ENCODE data around the gene CLASRP. TPM values are rescaled to one million over a fixed set of nuclear protein-coding genes. Genes with fewer than 3 reads are reported as not detected.
A peak's percentile ranks its signal among the peaks of the same experiment; 100 is the strongest.

CLASRP gene
- total RNA-seq, 3 donors from 2014 or later = 49.9 to 80.3 (median 57.0) TPM

- no peak for TF ChIP-seq CTCF (IDR thresholded peaks at IDR 0.05)
- no peak for TF ChIP-seq POLR2AphosphoS5 (IDR thresholded peaks at IDR 0.05)
- TF ChIP-seq POLR2A (IDR thresholded peaks at IDR 0.05) = no peak
- DNase-seq (ENCODE audit: low spot score in 2 of 2) = no peak
- H3K4me3 ChIP-seq = no peak overlapping the region
- H3K36me3 ChIP-seq = no peaks in the 10 kb centered on the region
- no peaks in the 10 kb centered on the region for H3K27me3 ChIP-seq
- H3K4me1 ChIP-seq = peaks cover 0 to 19% of the 10 kb centered on the region in 2 donors
- H3K9me3 ChIP-seq = no peaks in the 10 kb centered on the region
- H3K27ac ChIP-seq = peak overlapping the region in 1 of 2 donors; percentile 3
- intact Hi-C loops (cut with DNase I; ENCODE audit: low total_unique reads) = no loop called here
These were observed 7.0 kb downstream of the CLASRP start for GRCh38 chr19:45045671-45046353.

GRCh38 chr19:45046355-45046754, 7.5 kb downstream of the CLASRP start:
- Histone ChIP-seq H3K4me1 (peaks cover 0 to 17% of the 10 kb centered on the region in 2 donors), H3K9me3 (no peaks in the 10 kb centered on the region), H3K27ac (no peak overlapping the region), H3K36me3 (no peaks in the 10 kb centered on the region), H3K27me3 (no peaks in the 10 kb centered on the region), H3K4me3 (no peak overlapping the region)
- intact Hi-C loops (cut with DNase I; ENCODE audit: low total_unique reads) = no loop called here
- no peak for DNase-seq (ENCODE audit: low spot score in 2 of 2)
- TF ChIP-seq POLR2A (IDR thresholded peaks at IDR 0.05) = no peak
- no peak for TF ChIP-seq POLR2AphosphoS5 (IDR thresholded peaks at IDR 0.05)
- no peak for TF ChIP-seq CTCF (IDR thresholded peaks at IDR 0.05)

- Histone ChIP-seq H3K4me3 (no peak overlapping the region), H3K9me3 (no peaks in the 10 kb centered on the region), H3K4me1 (peaks cover 0 to 12% of the 10 kb centered on the region in 2 donors), H3K27ac (no peak overlapping the region), H3K36me3 (no peaks in the 10 kb centered on the region), H3K27me3 (no peaks in the 10 kb centered on the region)
- TF ChIP-seq POLR2AphosphoS5 (IDR thresholded peaks at IDR 0.05) (no peak), CTCF (IDR thresholded peaks at IDR 0.05) (no peak)
- intact Hi-C loops (cut with DNase I; ENCODE audit: low total_unique reads) = no loop called here
- DNase-seq (ENCODE audit: low spot score in 2 of 2) = no peak
These were observed 8.4 kb downstream of the CLASRP start for GRCh38 chr19:45047188-45047797.

GRCh38 chr19:45049073-45049736, 10.4 kb downstream of the CLASRP start:
- Histone ChIP-seq H3K4me1 (peaks cover 0 to 12% of the 10 kb centered on the region in 2 donors), H3K4me3 (no peak overlapping the region), H3K9me3 (no peaks in the 10 kb centered on the region), H3K36me3 (peaks cover 4% of the 10 kb centered on the region), H3K27ac (peak overlapping the region; percentile 17 to 48), H3K27me3 (no peaks in the 10 kb centered on the region)
- intact Hi-C loops (cut with DNase I; ENCODE audit: low total_unique reads) = no loop called here
- DNase-seq (ENCODE audit: low spot score in 2 of 2) = peak in 1 of 2 donors; percentile 67
- TF ChIP-seq POLR2A (IDR thresholded peaks at IDR 0.05) (no peak), POLR2AphosphoS5 (IDR thresholded peaks at IDR 0.05) (no peak), CTCF (IDR thresholded peaks at IDR 0.05) (no peak)

GRCh38 chr19:45050036-45050435, 11.2 kb downstream of the CLASRP start:
- DNase-seq (ENCODE audit: low spot score in 2 of 2) = no peak
- Histone ChIP-seq H3K9me3 (no peaks in the 10 kb centered on the region), H3K36me3 (peaks cover 4% of the 10 kb centered on the region), H3K27me3 (no peaks in the 10 kb centered on the region), H3K4me3 (no peak overlapping the region), H3K4me1 (peaks cover 0 to 12% of the 10 kb centered on the region in 2 donors), H3K27ac (peak overlapping the region in 1 of 2 donors; percentile 17)
- intact Hi-C loops (cut with DNase I; ENCODE audit: low total_unique reads) = no loop called here
- TF ChIP-seq CTCF (IDR thresholded peaks at IDR 0.05) (no peak), POLR2A (IDR thresholded peaks at IDR 0.05) (no peak), POLR2AphosphoS5 (IDR thresholded peaks at IDR 0.05) (no peak)

Measured in breast epithelium (tissue), 4 donors.